Fibroblast of pulmonary artery (primary cell): ENCODE data around the gene TIMM44.

ENCODE experiments used
- DNase-seq: peaks from one replicate; pipeline ENCODE4 v3.0.0-alpha.2; 2010; ENCODE audit warnings: low read depth
- H3K4me3 ChIP-seq: replicated peaks from 2 replicates; pipeline ENCODE4 v1.5.1; 2011; ENCODE audit warnings: low read depth, mild to moderate bottlenecking, control low read depth, low read length, moderate library complexity
- CTCF ChIP-seq: IDR thresholded peaks from 2 replicates; pipeline ENCODE4 v1.5.1; 2011; ENCODE audit warnings: mild to moderate bottlenecking, control low read depth, low read length, inconsistent platforms; ENCODE audit errors: missing control alignments

Gene TIMM44

GRCh38 chr19:7887408-7888144, 55.9 kb downstream of the TIMM44 start:
- no peak overlapping the region for H3K4me3 ChIP-seq
- no peak for DNase-seq
- TF ChIP-seq CTCF, result no peak

GRCh38 chr19:7885818-7886217, 57.6 kb downstream of the TIMM44 start:
- TF ChIP-seq CTCF, result no peak

GRCh38 chr19:7883796-7884570, 59.5 kb downstream of the TIMM44 start:
- no peak overlapping the region for H3K4me3 ChIP-seq
- no peak for TF ChIP-seq CTCF
- DNase-seq, result no peak

More at GRCh38 chr19:7885818-7886217, 57.6 kb downstream of the TIMM44 start:
- H3K4me3 ChIP-seq, result no peak overlapping the region
- no peak for DNase-seq

- no peak overlapping the region for H3K4me3 ChIP-seq
- no peak for TF ChIP-seq CTCF
- DNase-seq, result no peak
Observed at GRCh38 chr19:7883105-7883504, 60.4 kb downstream of the TIMM44 start.

- H3K4me3 ChIP-seq, result no peak overlapping the region
- DNase-seq, result no peak
- no peak for TF ChIP-seq CTCF
Observed at GRCh38 chr19:7881910-7882309, 61.6 kb downstream of the TIMM44 start.

- no peak overlapping the region for H3K4me3 ChIP-seq
- DNase-seq, result no peak
- no peak for TF ChIP-seq CTCF
Observed at GRCh38 chr19:7879836-7880235, 63.6 kb downstream of the TIMM44 start.
